Activated T-cell treated with anti-CD3 and anti-CD28 coated beads for 4 hours (primary cell): Measurements from ENCODE around the gene CAMK1D.

Experiments used
- DNase-seq: peaks from one replicate; pipeline ENCODE4 v3.0.0-alpha.2; 2020

CAMK1D gene

GRCh38 chr10:12811826-12812225 lies 462.5 kb downstream of the CAMK1D start:
- no peak for DNase-seq

GRCh38 chr10:12812571-12812970 lies 463.2 kb downstream of the CAMK1D start:
- DNase-seq, result no peak

- no peak for DNase-seq
Observed at GRCh38 chr10:12814166-12814565, 464.8 kb downstream of the CAMK1D start.

- no peak for DNase-seq
Observed at GRCh38 chr10:12819071-12819470, 469.7 kb downstream of the CAMK1D start.

- no peak for DNase-seq
Observed at GRCh38 chr10:12819656-12820055, 470.3 kb downstream of the CAMK1D start.

GRCh38 chr10:12822126-12822892 lies 473.0 kb downstream of the CAMK1D start:
- DNase-seq, result no peak

GRCh38 chr10:12822893-12823170 lies 473.5 kb downstream of the CAMK1D start:
- no peak for DNase-seq

GRCh38 chr10:12823328-12823727 lies 474.0 kb downstream of the CAMK1D start:
- no peak for DNase-seq

- DNase-seq, result no peak
Observed at GRCh38 chr10:12825260-12825849, 476.0 kb downstream of the CAMK1D start.

GRCh38 chr10:12826800-12827372 lies 477.5 kb downstream of the CAMK1D start:
- no peak for DNase-seq

- DNase-seq, result no peak
Observed at GRCh38 chr10:12828736-12829135, 479.4 kb downstream of the CAMK1D start.

GRCh38 chr10:12829831-12830390 lies 480.6 kb downstream of the CAMK1D start:
- DNase-seq, result no peak

GRCh38 chr10:12832096-12832495 lies 482.7 kb downstream of the CAMK1D start:
- no peak for DNase-seq

- DNase-seq, result no peak
Observed at GRCh38 chr10:12833451-12833850, 484.1 kb downstream of the CAMK1D start.

- DNase-seq, result no peak
Observed at GRCh38 chr10:12834116-12834665, 484.8 kb downstream of the CAMK1D start.

GRCh38 chr10:12834721-12835120 lies 485.4 kb downstream of the CAMK1D start:
- no peak for DNase-seq

- no peak for DNase-seq
Observed at GRCh38 chr10:12835709-12836108, 486.4 kb downstream of the CAMK1D start.

- no peak for DNase-seq
Observed at GRCh38 chr10:12838366-12838765, 489.0 kb downstream of the CAMK1D start.

- no peak for DNase-seq
Observed at GRCh38 chr10:12838995-12839927, 489.9 kb downstream of the CAMK1D start.

- DNase-seq, result no peak
Observed at GRCh38 chr10:12839941-12840611, 490.7 kb downstream of the CAMK1D start.

- no peak for DNase-seq
Observed at GRCh38 chr10:12841426-12841825, 492.1 kb downstream of the CAMK1D start.

GRCh38 chr10:12841826-12842225 lies 492.5 kb downstream of the CAMK1D start:
- DNase-seq, result no peak
